Stimulated activated naive CD4-positive, alpha-beta T cell (primary cell): Measurements from ENCODE around the gene ABTB1.

Experiments used
- DNase-seq, 6 experiments: peaks; one replicate each; lab custom pipeline; 2025; lab: John Stamatoyannopoulos, UW

The ABTB1 gene

GRCh38 chr3:127686512-127686894 lies 13.8 kb downstream of the ABTB1 start:
- no peak for DNase-seq

GRCh38 chr3:127687228-127687737 lies 14.5 kb downstream of the ABTB1 start:
- DNase-seq: no peak

GRCh38 chr3:127688022-127688415 lies 15.3 kb downstream of the ABTB1 start:
- DNase-seq: no peak

DNA sequence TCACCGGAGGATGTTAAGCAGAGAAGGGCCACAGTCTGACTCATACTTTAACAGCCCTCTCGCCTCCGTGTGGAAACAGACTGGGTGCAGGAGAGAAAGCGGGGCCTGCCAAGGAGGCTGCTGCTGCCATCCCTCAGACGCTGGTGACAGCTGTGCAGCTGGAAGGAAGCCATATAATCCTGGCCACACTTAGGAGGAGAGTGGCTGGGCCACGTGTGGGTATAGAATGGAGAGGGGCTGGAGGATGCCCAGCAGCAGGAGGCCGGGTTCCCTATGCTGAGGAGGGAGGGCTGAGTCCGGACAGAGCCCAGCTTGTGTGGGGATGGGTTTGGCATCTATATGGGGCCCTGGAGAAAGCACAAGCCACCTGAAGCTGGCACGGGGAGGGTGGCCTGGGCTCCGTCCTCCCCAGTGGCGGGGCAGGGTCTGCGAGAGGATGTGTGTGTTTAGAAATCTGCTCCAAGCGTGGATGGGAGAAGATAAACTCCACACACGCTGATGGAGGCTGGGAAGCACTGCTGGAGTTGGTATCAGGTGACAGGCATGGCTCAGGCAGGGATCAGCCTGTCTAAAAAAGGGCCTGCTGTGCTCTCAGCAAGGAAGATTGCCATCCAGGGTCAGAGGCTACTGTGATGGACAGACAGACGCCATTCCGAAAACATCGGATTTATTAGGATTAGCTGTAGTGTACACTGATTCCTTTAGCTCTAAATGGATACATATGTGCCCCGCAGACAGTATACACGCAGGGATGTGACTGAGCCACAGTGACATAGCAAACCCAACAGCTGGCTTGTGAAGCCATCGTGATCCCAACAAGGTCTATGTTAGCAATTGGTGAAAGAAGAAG lies 15.9 kb downstream of the ABTB1 start:
- DNase-seq: no peak

GRCh38 chr3:127689266-127689860 lies 16.6 kb downstream of the ABTB1 start:
- DNase-seq: no peak

DNA sequence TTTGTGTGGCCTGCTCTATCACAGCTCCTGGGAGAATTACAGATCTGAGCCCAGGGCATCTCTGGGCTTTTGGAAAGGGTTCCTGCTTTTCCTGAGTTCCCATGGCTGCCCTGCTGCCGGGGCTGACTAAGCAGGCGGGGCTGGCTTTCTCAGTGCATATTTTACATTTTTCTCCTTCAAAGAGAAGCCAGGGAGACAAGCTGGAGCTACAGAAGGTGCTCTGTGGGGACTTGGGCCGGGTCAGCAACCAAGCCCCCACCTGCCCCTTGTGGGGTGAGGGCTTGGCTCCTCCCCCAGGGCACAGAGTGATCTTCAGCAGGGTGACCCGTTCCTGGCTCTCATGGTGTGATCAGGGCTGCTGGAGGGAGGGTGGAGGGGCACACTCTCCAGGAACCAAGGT lies 17.4 kb downstream of the ABTB1 start:
- DNase-seq: no peak

GRCh38 chr3:127690823-127691452 lies 18.2 kb downstream of the ABTB1 start:
- DNase-seq: no peak

DNA sequence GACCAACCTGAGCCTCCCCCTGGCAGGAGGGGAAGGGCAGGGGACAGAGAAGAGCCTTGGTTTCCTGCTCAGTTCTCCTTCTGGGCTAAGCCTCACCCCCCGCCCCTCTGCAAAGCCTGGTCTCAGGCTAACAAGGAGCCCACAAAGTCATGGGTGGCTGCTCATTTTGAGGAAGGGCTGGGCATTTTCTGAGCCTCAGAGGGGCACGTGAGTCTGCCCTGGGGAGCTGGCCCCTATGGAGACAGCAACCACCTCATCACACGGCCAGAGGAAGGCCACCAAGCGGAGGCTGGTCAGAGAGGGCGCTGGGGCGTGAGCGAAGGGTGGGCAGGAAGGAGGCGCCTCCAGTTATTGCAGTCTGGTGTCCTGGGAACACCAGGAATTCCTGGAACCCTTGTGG lies 18.7 kb downstream of the ABTB1 start:
- no peak for DNase-seq

GRCh38 chr3:127691974-127692373 lies 19.2 kb downstream of the ABTB1 start:
- no peak for DNase-seq

DNA sequence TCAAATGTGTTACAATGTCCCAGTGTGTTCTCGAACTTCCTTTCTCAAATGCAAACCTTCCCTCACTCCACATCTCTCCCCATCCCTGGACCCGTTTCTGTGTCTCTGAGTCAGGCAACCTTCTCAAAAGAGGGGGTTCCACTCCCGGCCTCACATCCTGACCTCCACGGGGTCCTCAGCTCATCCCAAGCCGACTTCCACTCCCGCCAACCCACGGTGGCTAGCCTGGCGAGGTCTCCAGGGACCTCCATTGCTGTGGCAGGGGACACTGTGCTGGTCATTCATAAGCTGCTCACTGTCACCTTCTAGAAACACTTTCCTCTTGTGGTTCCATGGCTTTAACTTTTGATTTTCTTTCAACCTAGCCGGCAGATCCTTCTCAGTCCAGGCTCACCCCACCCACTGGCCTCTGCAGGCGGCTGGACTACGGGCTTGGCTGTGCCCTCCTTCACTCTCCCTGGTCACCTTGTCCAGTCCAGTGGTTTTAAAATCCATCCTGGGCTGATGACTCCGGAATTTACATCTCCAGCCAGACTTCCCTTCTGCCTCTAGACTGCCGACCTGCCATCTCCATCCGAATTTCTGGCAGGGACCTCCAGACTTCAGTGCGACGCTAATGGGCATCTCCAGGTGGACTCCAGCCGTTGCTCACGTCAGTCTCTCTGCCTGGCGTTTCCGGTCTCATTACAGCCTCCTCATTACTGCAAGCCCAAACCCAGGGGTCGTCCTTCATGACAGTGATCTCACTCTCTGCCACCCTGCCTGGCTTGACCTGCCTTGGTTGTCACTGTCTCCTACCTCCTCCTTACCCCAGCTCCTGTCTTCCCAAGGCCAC lies 20.0 kb downstream of the ABTB1 start:
- no peak for DNase-seq

- no peak for DNase-seq
Measured at GRCh38 chr3:127693336-127693843, 20.6 kb downstream of the ABTB1 start.

DNA sequence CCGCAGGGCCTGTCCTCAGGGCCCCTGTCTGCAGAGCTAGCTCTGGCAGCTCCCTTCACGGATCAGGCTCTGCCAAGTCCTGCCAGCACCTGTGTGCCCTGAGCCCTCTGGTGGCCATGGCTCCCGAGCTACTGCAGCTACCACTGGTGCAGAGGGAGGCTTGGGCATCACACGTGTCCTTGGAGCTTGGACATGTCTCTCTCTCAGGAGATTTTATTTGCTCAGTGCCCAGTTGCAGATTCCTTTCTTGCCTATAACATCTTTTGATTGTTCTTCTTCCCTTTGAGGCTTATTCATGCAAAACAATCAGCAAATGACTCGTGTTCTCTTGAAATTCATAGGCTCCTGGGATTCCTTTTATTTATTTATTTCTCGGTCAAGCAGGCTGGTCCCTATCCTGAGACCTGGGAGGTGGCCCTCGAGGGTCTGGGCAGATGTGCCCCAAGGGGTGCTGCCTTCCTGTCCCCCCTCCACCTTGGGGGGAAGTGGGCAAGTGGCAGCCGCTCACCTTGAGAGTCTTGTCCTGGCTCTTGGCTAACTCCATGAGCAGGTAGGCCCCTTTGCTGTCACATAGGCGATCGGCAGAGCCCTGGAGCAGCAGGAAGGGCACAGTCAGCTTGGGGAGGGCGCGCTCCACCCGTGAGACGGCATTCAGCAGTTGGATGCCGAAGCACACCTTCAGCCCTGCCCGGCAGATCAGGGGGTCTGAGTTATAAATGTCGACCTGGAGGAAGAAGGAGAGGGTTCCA lies 21.9 kb downstream of the ABTB1 start:
- peak; percentile 8 to 40 (median 25) for DNase-seq

DNA sequence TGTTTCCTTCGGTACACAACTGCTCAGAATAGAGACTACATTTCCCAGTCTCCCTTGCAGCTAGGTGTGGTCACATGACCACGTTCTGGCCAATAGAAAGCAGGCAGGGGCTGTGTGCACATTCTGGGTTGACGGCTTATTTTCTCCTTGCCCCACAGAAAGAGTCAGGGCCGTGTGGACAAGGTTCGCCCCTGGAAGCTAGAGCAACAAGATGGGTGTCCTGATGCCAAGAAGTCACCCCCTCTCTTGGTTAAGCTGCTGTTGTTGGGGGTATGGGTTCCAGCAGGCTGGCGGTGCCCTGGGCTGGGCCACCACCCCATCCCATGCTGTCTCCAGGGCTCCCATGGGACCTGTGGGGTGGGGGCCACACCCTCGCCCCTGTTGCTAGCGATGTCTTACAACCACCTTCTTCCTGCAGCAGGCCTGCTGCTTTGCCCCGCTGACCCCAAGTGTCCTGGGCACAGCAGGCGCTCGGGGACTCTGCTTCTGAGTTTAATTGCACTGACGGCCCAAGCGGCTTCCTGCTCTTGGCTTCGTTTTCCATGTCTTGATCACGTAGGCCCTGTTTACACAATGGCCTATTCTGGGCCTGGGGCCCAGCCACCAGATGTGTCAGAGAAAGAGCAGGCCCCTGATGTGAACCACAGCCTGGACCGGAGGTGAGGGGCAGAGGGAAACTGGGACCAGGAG lies 24.9 kb downstream of the ABTB1 start:
- peak in 4 of 6 experiments; percentile 28 to 42 (median 33) for DNase-seq

DNA sequence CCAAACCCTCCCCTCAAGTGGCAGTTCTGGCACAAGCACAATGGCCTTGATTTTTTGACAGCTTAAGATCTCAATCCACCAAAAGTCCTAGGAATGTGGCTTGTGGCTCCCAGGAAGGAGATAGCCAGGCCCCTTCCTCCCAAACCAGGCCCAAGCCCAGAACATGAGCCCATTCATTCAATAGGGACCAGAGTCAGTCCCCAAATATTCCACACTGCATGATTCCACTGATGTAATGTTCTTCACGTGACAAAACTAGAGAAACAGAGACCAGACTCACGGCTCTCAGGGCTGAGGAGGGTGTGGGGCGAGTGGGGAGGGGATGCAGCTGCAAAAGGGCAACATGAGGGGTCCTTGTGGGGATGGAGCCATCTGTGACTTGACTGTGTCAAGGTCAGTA lies 25.5 kb downstream of the ABTB1 start:
- no peak for DNase-seq

- DNase-seq: no peak
Measured at GRCh38 chr3:127698691-127699415, 26.1 kb downstream of the ABTB1 start.

DNA sequence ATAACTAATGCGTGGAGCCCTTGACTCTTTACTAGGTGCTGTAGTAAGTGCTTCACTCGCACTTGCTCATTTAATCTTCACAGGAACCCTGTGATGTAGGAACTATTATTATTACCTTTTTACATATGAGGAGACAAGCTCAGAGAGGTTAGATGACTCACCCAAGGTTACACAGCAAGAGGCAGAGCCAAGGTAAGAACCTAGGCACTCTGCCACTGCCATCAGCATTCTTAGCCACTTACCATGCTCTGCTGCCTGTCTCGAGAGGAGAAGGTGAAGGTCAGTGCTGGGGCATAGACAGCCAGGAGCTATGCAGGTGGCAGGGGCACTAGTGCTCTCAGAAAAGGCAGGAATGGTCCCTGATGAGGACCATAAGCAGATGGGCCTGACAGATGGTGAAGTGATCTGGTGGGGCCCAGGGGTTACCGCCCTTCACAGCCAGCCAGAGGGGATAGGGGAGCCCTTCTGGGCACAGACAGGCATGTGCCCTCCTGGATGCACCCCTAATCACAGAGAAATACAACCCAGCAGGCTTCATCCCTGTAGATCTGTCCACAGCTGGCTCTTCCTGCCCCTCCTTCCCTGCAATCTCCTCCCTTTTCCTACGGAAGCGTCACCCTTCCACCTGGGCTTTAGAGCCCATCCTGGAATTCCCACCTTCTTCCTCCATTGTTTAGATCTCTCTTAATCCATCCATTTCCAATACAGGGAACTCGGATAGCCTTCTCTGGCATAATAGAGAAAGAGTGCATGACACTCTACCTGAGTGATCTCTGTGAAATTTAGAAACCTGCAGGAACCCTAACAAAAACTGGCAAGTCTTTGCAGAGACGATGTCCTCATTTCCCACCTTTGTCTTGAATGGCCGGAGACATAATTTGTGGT lies 26.9 kb downstream of the ABTB1 start:
- no peak for DNase-seq

- DNase-seq: no peak
Measured at GRCh38 chr3:127700406-127700805, 27.7 kb downstream of the ABTB1 start.

GRCh38 chr3:127701280-127701911 lies 28.6 kb downstream of the ABTB1 start:
- no peak for DNase-seq
